DOHH2 (cell line): ENCODE results near the gene CLN6.

ENCODE experiments used
- H3F3A ChIP-seq: fragments of 200-600 bp; sonication (generic), shearing (Covaris generic); 2 replicates; pipeline ENCODE4 v1.6.0; 2016; ENCODE audit warnings: antibody characterized with exemption, mild to moderate bottlenecking; ENCODE audit not compliant: control insufficient read depth, insufficient read depth
- H3K27ac ChIP-seq: fragments of 200-600 bp; sonication (generic); 2 replicates; pipeline ENCODE4 v1.5.1; 2014; ENCODE audit warnings: low read depth, mild to moderate bottlenecking, low read length, moderate library complexity
- H3K27me3 ChIP-seq: fragments of 200-600 bp; sonication (generic); 2 replicates; pipeline ENCODE4 v1.6.1; 2014; ENCODE audit warnings: mild to moderate bottlenecking, low read length, mixed read lengths; ENCODE audit not compliant: control insufficient read depth
- H3K36me3 ChIP-seq: fragments of 200-600 bp; sonication (generic); 2 replicates; pipeline ENCODE4 v1.6.1; 2014; ENCODE audit warnings: mild to moderate bottlenecking, low read length, moderate library complexity, mixed read lengths; ENCODE audit not compliant: control insufficient read depth
- H3K4me1 ChIP-seq: fragments of 200-600 bp; sonication (generic); 2 replicates; pipeline ENCODE4 v1.6.1; 2014; ENCODE audit warnings: mild to moderate bottlenecking, low read length, mixed read lengths; ENCODE audit not compliant: control insufficient read depth
- H3K4me2 ChIP-seq: fragments of 200-600 bp; sonication (generic); 2 replicates; pipeline ENCODE4 v1.6.0; 2014; ENCODE audit warnings: mild to moderate bottlenecking, low read length, moderate library complexity
- H3K4me3 ChIP-seq: fragments of 200-600 bp; sonication (generic); 2 replicates; pipeline ENCODE4 v1.5.1; 2014; ENCODE audit warnings: mild to moderate bottlenecking, low read length, mixed read lengths
- H3K79me2 ChIP-seq: fragments of 200-600 bp; sonication (generic); 2 replicates; pipeline ENCODE4 v1.6.1; 2014; ENCODE audit warnings: mild to moderate bottlenecking, low read length, mixed read lengths; ENCODE audit not compliant: control insufficient read depth
- H3K9me2 ChIP-seq: fragments of 200-600 bp; sonication (generic); replicated peaks from 2 replicates; pipeline ENCODE4 v1.6.1; 2014; ENCODE audit warnings: mild to moderate bottlenecking, low read length, mixed read lengths; ENCODE audit not compliant: control insufficient read depth
- H3K9me3 ChIP-seq: fragments of 200-600 bp; sonication (generic); 2 replicates; pipeline ENCODE4 v1.6.1; 2014; ENCODE audit warnings: antibody characterized with exemption, low read length, mixed read lengths; ENCODE audit not compliant: control insufficient read depth, insufficient read depth
- H4K20me1 ChIP-seq: fragments of 200-600 bp; sonication (generic); 2 replicates; pipeline ENCODE4 v1.6.0; 2014; ENCODE audit warnings: low read depth, mild to moderate bottlenecking, antibody characterized with exemption, low read length, moderate library complexity; ENCODE audit not compliant: control insufficient read depth, insufficient read depth
- EZH2phosphoT487 ChIP-seq: fragments of 200-600 bp; sonication (generic); IDR thresholded peaks from 2 replicates; pipeline ENCODE4 v1.6.1; 2017; ENCODE audit warnings: borderline replicate concordance, mild to moderate bottlenecking, antibody characterized with exemption, low read length, moderate library complexity, mixed read lengths
- TF ChIP-seq, protein P1 (sequence below): fragments of 200-600 bp; sonication (generic); IDR thresholded peaks from one replicate; pipeline ENCODE4 v1.5.1; 2014; ENCODE audit warnings: antibody characterized with exemption, mild to moderate bottlenecking, low read depth, low read length; ENCODE audit not compliant: poor library complexity, severe bottlenecking

CLN6 gene

DNA sequence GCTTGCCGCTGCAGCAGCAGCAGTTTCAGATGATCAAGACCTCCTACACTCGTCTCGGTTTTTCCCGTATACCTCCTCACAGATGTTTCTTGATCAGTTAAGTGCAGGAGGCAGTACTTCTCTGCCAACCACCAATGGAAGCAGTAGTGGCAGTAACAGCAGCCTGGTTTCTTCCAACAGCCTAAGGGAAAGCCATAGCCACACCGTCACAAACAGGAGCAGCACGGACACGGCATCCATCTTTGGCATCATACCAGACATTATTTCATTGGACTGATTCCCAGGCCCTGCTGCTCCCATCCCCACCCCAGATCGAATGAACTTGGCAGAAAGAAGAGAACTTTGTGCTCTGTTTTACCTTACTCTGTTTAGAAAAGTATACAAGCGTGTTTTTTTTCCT, 42.0 kb downstream of the CLN6 start:
- H3K4me1 ChIP-seq: peaks cover 19% of the 10 kb centered on the region
- H4K20me1 ChIP-seq: no peaks in the 10 kb centered on the region; the same call in 1 of the 2 replicates
- H3K79me2 ChIP-seq: no peaks in the 10 kb centered on the region
- H3K27ac ChIP-seq: no peak overlapping the region
- no peaks in the 10 kb centered on the region for H3K9me2 ChIP-seq
- peaks cover 92% of the 10 kb centered on the region for H3K36me3 ChIP-seq
- H3K27me3 ChIP-seq: no peaks in the 10 kb centered on the region
- TF ChIP-seq EZH2phosphoT487: no peak
- TF ChIP-seq, protein P1, sequence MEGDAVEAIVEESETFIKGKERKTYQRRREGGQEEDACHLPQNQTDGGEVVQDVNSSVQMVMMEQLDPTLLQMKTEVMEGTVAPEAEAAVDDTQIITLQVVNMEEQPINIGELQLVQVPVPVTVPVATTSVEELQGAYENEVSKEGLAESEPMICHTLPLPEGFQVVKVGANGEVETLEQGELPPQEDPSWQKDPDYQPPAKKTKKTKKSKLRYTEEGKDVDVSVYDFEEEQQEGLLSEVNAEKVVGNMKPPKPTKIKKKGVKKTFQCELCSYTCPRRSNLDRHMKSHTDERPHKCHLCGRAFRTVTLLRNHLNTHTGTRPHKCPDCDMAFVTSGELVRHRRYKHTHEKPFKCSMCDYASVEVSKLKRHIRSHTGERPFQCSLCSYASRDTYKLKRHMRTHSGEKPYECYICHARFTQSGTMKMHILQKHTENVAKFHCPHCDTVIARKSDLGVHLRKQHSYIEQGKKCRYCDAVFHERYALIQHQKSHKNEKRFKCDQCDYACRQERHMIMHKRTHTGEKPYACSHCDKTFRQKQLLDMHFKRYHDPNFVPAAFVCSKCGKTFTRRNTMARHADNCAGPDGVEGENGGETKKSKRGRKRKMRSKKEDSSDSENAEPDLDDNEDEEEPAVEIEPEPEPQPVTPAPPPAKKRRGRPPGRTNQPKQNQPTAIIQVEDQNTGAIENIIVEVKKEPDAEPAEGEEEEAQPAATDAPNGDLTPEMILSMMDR: no peak
- H3K4me2 ChIP-seq: no peak overlapping the region
- peaks cover 5% of the 10 kb centered on the region; the same call in 1 of the 2 replicates for H3F3A ChIP-seq
- H3K9me3 ChIP-seq: no peaks in the 10 kb centered on the region
- no peak overlapping the region for H3K4me3 ChIP-seq

DNA sequence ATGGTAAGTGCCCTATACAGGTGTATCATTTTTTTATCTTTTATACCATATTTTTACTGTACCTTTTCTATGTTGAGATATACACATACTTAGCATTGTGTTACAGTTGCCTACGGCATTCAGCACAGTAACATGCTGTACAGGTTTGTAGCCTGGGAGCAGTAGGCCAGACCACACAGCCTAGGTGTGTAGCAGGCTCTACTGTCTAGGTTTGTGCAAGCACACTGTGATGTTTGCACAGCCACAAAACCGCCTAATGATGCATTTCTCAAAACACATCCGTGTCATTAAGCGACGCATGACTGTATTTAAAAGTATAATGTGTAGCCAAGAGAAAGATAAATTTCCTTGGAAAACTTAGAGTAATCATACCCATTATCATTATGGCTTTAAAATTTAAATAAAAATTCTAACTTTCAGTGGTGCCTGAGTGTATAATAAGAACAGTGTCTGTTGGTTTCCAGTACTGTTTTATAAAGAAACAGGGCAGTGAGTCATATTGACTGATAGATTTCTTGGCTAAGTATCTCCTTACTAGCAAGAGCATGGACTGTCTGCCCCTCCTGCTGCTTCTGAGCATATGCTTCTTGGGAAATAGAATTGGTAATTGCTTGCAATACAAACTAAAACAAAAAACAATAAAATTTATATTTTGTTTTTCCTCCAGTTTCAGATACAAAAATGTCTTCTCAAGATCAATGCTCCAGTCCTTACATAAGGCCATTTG, 42.7 kb downstream of the CLN6 start:
- Histone ChIP-seq H4K20me1 (no peaks in the 10 kb centered on the region; the same call in 1 of the 2 replicates), H3K79me2 (no peaks in the 10 kb centered on the region), H3K27ac (no peak overlapping the region), H3K4me3 (no peak overlapping the region), H3K9me2 (no peaks in the 10 kb centered on the region), H3K4me2 (no peak overlapping the region), H3F3A (peaks cover 5% of the 10 kb centered on the region; the same call in 1 of the 2 replicates), H3K4me1 (peaks cover 19% of the 10 kb centered on the region), H3K36me3 (peaks cover 88% of the 10 kb centered on the region), H3K27me3 (no peaks in the 10 kb centered on the region), H3K9me3 (no peaks in the 10 kb centered on the region)
- TF ChIP-seq EZH2phosphoT487: no peak
- TF ChIP-seq, protein P1: no peak

GRCh38 chr15:68184616-68185480, 44.7 kb downstream of the CLN6 start:
- Histone ChIP-seq H3K9me2 (no peaks in the 10 kb centered on the region), H3K27me3 (no peaks in the 10 kb centered on the region), H4K20me1 (no peaks in the 10 kb centered on the region; the same call in 1 of the 2 replicates), H3K4me1 (peaks cover 19% of the 10 kb centered on the region), H3K4me3 (no peak overlapping the region), H3K36me3 (peaks cover 85% of the 10 kb centered on the region), H3F3A (peaks cover 5% of the 10 kb centered on the region; the same call in 1 of the 2 replicates), H3K4me2 (no peak overlapping the region), H3K27ac (no peak overlapping the region), H3K79me2 (no peaks in the 10 kb centered on the region), H3K9me3 (no peaks in the 10 kb centered on the region)
- TF ChIP-seq, protein P1: no peak
- no peak for TF ChIP-seq EZH2phosphoT487
